GM18861 (cell line): ENCODE results near the gene KLF15.

Experiments
- ATAC-seq: cut with Tn5 transposase; IDR thresholded peaks from one replicate; pipeline ENCODE4 v1.9.1; 2021; ENCODE audit not compliant: unreplicated experiment

KLF15 gene

GRCh38 chr3:126364130-126364695, 7.0 kb upstream of the KLF15 start:
- ATAC-seq, result no peak

DNA sequence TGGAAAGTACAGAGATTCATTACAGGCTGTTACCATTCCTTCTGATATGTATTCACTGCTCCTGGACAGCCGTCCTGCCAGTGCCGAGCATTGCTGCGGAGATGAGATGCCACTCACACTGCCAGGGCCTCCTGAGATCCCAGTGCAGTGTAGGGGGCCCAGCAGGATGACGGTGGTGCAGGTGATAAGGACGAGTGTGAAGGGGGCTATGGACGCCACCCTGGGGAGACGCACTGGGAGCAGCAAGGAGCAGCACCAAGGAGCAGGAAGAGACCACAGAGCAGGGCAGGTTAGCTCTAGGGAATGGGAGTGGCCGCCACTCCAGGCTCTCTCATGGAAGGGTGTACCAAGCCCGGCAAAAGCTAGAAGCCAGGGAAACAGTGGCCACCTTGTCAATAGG, 4.0 kb upstream of the KLF15 start:
- ATAC-seq, result no peak

- ATAC-seq, result no peak
These were observed 3.5 kb upstream of the KLF15 start for GRCh38 chr3:126360714-126361060.

- ATAC-seq, result no peak
These were observed 3.0 kb upstream of the KLF15 start for GRCh38 chr3:126360046-126360713.

DNA sequence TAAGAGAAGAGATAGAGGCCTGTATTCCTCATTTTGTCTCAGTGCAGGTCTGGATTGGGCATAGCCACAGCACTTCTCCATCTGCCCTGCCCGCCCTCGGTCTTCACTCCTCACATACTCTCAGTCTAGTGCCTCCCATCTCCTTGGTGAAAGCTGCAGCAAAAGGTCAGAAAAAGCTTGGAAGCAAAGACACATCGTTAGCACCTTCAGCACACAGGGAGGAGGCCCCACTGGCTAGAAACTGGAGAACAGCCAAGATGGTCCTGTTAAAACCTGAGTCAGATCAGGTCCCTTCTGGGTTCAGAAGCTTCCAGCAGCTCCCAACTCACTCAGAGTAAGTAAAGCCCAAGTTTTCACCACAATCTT, 1.6 kb upstream of the KLF15 start:
- no peak for ATAC-seq

- ATAC-seq, result no peak
These were observed 1.0 kb upstream of the KLF15 start for GRCh38 chr3:126358038-126358815.

- ATAC-seq, result no peak
These were observed 589 bp downstream of the KLF15 start for GRCh38 chr3:126356373-126357264.

GRCh38 chr3:126355777-126356372, 1.3 kb downstream of the KLF15 start:
- no peak for ATAC-seq

DNA sequence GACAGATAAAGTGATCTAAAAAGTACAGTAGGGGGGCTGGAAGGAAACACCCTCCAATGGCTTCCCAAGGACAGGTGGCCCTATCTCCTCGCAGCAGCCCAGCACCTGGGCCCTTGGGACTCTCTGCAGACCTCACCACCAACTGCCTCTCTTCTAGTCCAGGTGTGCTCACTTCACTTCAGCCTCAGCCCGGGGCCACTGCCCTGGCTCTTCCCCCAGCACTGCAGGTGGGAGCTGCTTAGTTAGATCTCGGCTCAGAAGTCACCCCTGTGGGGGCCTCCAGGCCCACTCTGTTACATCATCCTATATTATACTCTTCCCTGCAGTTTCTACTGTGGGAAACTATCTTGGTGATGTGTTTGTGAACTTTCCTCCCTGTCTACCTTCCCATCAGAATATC, 2.0 kb downstream of the KLF15 start:
- ATAC-seq, result no peak

DNA sequence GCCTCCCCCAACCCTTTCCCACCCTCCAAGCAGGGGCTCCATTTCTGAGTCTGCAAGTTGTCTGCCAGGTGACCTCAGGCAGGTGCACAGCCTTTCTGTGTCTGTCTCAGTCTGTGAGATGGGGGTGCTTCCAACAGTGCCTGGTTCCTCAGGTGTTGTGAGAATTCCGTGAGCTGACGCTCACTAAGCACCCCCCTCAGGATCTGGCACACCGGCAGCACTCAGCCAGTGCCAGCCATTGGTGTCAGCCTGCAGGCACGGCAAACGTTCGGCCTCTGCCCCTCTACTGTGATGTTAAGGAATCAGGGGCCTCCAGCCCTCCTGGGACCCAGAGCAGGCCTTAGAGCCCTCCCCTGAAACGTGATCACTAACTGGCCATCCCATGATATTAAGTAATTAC, 2.4 kb downstream of the KLF15 start:
- ATAC-seq, result no peak

DNA sequence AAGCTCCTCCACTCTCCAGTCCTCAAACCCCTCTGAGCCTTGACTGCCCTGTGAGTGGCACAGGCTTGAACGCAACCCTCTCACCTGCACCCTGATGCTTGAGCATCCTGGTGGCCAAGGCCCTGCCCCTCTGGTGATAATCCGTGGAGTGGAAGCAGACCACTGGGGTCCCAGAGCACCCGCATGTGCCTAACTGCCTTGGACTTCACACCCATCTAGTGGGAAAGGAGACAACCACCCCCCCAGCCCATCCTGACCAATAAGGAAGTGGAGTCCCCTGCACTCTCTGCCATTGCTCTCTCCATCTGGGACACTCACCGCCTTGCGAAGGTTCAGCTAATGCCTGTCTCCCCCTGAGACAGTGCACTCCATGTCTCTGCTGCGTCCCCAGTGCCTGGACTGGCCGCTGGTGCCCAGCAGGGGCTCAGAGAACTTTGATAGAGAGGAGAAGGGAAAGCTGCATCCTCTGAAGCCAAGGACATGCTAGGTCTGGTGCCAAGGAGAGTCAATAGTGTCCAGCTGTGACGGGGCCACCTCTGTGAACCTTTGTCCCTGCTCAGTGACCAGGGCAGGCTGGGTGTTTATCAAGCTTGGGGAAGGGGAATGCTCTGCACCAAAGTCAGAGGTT, 3.4 kb downstream of the KLF15 start:
- ATAC-seq, result no peak

DNA sequence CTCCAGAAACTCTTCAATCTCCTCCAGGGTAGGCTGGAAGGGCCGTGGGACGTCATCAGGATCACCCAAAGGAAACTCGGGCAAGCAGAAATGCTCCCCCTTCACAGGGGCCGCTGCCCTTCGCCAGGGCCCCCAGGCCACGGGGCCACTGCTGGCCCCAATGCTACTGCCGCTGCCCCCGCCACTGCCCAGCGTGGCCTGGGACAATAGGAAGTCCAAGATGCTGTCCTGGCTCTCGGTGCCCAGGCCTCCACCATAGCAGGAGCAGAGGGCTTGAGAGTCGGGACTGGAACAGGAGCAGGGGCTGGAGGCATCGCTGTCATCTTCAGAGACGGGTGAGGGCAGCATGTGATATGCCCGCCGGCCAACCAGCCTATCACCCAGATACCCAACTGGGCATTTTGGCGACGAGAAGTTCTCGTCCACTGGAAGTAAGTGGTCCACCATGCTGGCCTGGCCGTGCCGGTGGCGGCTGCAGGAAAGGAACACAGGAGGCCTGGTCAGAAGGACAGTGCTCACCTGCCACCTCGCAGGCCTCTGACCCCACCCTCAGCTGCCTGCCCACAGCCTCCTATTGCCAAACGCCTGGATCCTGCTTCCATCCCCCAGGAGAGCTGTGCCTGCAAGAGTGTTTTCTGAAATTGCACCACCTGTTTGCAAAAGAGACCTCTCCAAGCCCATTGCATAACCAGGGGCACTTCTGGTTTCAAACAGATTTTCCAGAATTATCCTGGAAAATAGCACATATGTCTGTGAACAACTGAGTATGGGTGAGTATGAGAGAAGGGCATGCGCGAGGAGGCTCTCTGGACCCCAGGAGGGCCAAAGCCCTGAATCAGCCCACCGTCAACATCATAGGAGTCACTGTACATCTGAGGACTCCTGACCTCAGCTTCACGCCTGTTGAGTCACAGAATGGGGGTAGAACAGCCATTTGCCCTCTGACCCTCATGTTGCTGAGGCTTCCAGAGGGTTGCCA, 4.4 kb downstream of the KLF15 start:
- ATAC-seq, result no peak

DNA sequence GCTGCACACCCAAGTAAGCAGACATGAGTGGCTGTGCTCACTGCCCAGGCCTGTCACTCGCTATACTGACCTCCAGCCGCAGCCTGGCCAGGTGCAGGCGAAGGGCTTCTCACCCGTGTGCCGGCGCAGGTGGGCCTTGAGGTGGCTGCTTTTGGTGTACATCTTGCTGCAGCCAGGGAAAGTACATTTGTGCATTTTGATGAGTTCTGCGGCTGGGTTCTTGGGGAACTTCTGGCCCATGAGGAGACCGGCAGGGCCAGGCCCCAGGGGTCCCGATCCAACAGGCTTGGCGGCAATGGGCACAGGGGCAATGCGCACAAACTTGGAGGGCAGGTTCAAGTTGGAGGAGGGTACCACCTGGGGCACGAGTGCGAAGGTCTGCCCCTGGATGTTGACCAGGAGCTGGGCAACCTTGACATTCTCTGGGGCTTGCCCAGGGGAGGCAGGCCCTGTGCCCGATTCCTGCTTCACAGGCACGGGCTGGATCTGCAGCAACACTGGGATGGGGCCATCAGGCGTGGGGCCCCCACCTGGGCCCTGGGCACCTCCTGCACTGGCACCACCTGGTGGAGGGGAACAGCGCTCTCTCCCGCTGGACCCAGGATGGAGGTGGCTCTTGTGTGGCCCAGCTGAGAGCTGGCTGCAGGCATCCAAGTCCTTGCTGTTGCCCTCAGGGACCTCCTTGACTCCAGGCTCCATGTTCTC, 5.3 kb downstream of the KLF15 start:
- no peak for ATAC-seq

- ATAC-seq, result no peak
These were observed 6.0 kb downstream of the KLF15 start for GRCh38 chr3:126351086-126351770.

DNA sequence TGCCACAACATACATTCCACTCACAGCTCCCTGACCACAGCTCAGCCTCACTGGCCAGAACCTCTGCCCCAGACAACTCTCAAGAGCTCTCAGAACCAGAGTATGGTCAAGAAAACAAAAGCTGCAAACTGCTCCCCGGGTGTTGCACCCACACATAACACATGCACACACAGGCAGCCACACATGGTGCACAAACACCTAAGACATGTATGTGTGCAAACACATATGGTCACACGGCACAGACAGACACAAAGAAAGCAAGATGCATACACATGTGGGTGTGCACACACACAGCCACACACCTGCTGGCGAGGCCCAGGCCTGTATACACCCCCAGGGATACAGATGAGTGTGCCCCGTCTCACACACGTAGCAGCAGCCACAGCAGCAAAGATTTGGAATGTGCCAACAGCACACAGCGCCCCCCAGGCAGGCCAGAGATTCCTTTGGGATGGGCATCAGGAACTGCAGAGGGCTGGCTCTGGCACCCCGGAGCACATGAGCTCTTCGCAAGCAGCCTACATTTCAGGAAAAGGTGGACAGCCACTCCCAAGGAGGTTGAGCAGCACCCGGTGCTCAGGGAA, 6.6 kb downstream of the KLF15 start:
- no peak for ATAC-seq

- no peak for ATAC-seq
These were observed 7.4 kb downstream of the KLF15 start for GRCh38 chr3:126349611-126350501.

DNA sequence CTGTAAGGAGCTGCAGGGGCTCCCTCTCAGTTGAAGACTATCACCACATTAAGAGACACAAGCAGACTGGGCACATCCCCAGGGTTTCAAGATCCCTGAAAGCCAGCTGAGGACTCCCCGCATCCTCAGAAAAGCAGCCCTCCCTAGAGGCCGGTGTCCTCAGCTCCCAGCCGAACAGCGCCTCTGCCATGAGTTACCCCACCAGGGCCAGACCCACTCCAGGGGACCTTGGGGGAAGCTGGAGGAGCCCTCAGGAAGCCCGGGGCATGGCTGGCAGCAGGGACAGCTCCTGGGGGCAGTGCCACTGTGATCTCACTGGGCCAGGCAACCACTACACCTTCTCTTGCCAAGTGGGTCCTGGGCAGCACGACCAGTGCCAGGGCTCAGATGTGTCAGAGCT, 8.1 kb downstream of the KLF15 start:
- ATAC-seq, result no peak
